T-helper 1 cell treated with Interleukin-12 subunit alpha and Interleukin-12 subunit beta and Interleukin-4 antibody, amounts not matched to agents 30 μg/mL and 1 μg/mL, for 36 hours (primary cell): ENCODE data around the gene VSTM4.

ENCODE experiments used
- H3K27ac Mint-ChIP-seq: one replicate; pipeline ENCODE4 v1.8.0; 2021; ENCODE audit warnings: mild to moderate bottlenecking, mixed read lengths
- H3K27me3 Mint-ChIP-seq: one replicate; pipeline ENCODE4 v1.8.0; 2021; ENCODE audit warnings: low read depth, mixed read lengths
- H3K36me3 Mint-ChIP-seq: one replicate; pipeline ENCODE4 v1.8.0; 2021; ENCODE audit warnings: low read depth, mixed read lengths
- H3K4me1 Mint-ChIP-seq: one replicate; pipeline ENCODE4 v1.8.0; 2021; ENCODE audit warnings: low read depth, mixed read lengths
- H3K4me3 Mint-ChIP-seq: one replicate; pipeline ENCODE4 v1.8.0; 2021; ENCODE audit warnings: mild to moderate bottlenecking, moderate library complexity, mixed read lengths
- H3K9me3 Mint-ChIP-seq: one replicate; pipeline ENCODE4 v1.8.0; 2021; ENCODE audit warnings: mixed read lengths

VSTM4 gene

DNA sequence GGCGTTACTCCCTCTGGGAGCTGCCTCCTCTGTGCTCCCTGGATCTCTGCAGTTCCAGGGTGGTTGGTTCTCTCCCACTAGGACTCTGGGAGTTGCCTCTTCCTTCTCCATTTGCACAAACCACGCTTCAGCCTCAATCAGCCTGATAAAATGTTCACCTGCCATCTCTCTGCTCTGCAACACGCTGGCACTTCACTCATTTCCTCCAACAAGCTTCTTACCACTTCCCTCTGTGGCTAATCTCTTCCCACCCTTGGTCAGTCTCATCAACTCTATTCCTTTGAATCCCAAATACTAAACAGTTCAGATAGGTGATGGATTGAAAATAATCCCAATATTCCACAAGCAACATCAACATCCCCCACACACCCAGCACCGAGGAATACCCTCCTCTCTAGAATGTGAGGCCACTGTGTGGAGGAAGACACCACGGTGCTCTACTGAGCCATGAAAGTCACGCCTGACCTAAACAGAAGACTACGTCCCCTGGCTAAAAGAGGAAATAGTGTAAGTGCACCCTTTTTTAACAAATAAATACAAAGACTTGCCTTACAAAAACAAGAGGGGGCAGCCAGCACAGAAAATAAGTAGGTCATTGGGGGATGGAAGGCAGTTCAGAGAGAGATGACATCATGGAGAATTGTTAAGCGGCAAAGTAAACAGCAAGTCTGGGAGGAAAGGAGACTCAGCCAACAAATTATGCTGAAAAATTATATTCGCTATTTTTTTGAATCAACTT is 20.4 kb upstream of the VSTM4 start:
- H3K27me3 Mint-ChIP-seq = no peaks in the 10 kb centered on the region
- no peak overlapping the region for H3K4me3 Mint-ChIP-seq
- H3K36me3 Mint-ChIP-seq = no peaks in the 10 kb centered on the region
- no peak overlapping the region for H3K27ac Mint-ChIP-seq
- no peaks in the 10 kb centered on the region for H3K9me3 Mint-ChIP-seq
- no peaks in the 10 kb centered on the region for H3K4me1 Mint-ChIP-seq

- no peaks in the 10 kb centered on the region for H3K9me3 Mint-ChIP-seq
- H3K4me1 Mint-ChIP-seq = no peaks in the 10 kb centered on the region
- no peak overlapping the region for H3K4me3 Mint-ChIP-seq
- H3K27ac Mint-ChIP-seq = no peak overlapping the region
- H3K36me3 Mint-ChIP-seq = no peaks in the 10 kb centered on the region
- no peaks in the 10 kb centered on the region for H3K27me3 Mint-ChIP-seq
Observed at GRCh38 chr10:49134327-49134726, 19.0 kb upstream of the VSTM4 start.

GRCh38 chr10:49133706-49134248 is 18.5 kb upstream of the VSTM4 start, which contains the start of gene FAM170B:
FAM170B (minus strand) TSS chr10:49134021; CDS start chr10:49133918, 103 bp downstream.
- H3K9me3 Mint-ChIP-seq = no peaks in the 10 kb centered on the region
- H3K36me3 Mint-ChIP-seq = no peaks in the 10 kb centered on the region
- no peak within 1 kb of the TSS for H3K4me3 Mint-ChIP-seq
- peaks cover under 1% of the 10 kb centered on the region for H3K27me3 Mint-ChIP-seq
- no peak within 1 kb of the TSS for H3K27ac Mint-ChIP-seq
- no peaks in the 10 kb centered on the region for H3K4me1 Mint-ChIP-seq

GRCh38 chr10:49132362-49132737 is 17.0 kb upstream of the VSTM4 start:
- H3K4me3 Mint-ChIP-seq = no peak overlapping the region
- H3K27ac Mint-ChIP-seq = no peak overlapping the region
- H3K27me3 Mint-ChIP-seq = peaks cover 5% of the 10 kb centered on the region
- no peaks in the 10 kb centered on the region for H3K4me1 Mint-ChIP-seq
- no peaks in the 10 kb centered on the region for H3K9me3 Mint-ChIP-seq
- no peaks in the 10 kb centered on the region for H3K36me3 Mint-ChIP-seq

- no peaks in the 10 kb centered on the region for H3K36me3 Mint-ChIP-seq
- H3K4me1 Mint-ChIP-seq = no peaks in the 10 kb centered on the region
- H3K27me3 Mint-ChIP-seq = peaks cover 5% of the 10 kb centered on the region
- H3K9me3 Mint-ChIP-seq = no peaks in the 10 kb centered on the region
- H3K27ac Mint-ChIP-seq = no peak overlapping the region
- H3K4me3 Mint-ChIP-seq = no peak overlapping the region
Observed at GRCh38 chr10:49131507-49132361, 16.4 kb upstream of the VSTM4 start.

GRCh38 chr10:49129376-49129775 is 14.1 kb upstream of the VSTM4 start:
- H3K9me3 Mint-ChIP-seq = no peaks in the 10 kb centered on the region
- H3K36me3 Mint-ChIP-seq = no peaks in the 10 kb centered on the region
- H3K27me3 Mint-ChIP-seq = peaks cover 8% of the 10 kb centered on the region
- H3K4me3 Mint-ChIP-seq = no peak overlapping the region
- no peaks in the 10 kb centered on the region for H3K4me1 Mint-ChIP-seq
- H3K27ac Mint-ChIP-seq = no peak overlapping the region

DNA sequence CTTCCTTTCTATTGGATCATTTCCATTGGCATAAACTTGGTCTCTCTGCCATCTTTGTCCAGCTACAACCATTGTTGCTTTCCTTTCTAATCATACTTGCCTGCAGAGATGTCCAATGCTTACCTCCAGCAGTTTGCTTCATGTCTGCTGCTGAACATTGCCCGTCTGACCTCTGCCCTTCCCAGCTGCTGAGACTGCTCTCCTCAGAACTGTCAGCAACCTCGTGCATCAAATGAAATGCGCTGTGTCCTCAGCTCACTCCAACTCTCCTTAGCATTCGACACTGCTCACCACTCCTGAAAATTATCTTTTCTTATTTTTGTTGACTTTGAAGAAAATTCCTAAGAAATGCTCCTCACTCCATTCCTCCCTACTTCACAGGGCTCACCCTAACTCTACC is 13.5 kb upstream of the VSTM4 start:
- Mint-ChIP-seq H3K4me3 (no peak overlapping the region), H3K27ac (no peak overlapping the region), H3K9me3 (no peaks in the 10 kb centered on the region), H3K36me3 (no peaks in the 10 kb centered on the region), H3K4me1 (no peaks in the 10 kb centered on the region), H3K27me3 (peaks cover 14% of the 10 kb centered on the region)

GRCh38 chr10:49123981-49124950 is 8.9 kb upstream of the VSTM4 start:
- no peaks in the 10 kb centered on the region for H3K9me3 Mint-ChIP-seq

DNA sequence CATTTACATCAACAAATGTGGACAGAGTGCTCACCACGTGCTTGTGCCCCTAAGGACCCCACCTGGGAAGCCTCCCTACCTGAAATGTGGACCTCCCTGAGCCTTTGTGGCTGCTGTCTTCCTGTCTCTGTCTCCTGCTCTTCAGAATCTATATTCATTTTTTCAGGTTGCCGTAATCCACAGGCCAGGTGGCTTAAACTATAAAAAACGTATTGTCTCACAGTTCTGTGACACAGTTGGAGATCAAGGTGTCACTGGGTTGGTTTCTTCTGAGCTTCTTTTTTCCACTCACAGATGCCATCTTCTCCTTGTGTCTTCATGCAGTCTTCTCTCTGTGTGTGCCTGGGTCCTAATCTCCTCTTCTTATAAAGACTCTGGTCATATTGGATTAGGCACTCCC is 5.6 kb upstream of the VSTM4 start:
- H3K4me3 Mint-ChIP-seq = no peak overlapping the region
- peaks cover 4% of the 10 kb centered on the region for H3K4me1 Mint-ChIP-seq
- peaks cover 51% of the 10 kb centered on the region for H3K27me3 Mint-ChIP-seq
- no peaks in the 10 kb centered on the region for H3K9me3 Mint-ChIP-seq
- no peaks in the 10 kb centered on the region for H3K36me3 Mint-ChIP-seq
- no peak overlapping the region for H3K27ac Mint-ChIP-seq

More at GRCh38 chr10:49123981-49124950, 8.9 kb upstream of the VSTM4 start:
- peaks cover 30% of the 10 kb centered on the region for H3K27me3 Mint-ChIP-seq
- H3K36me3 Mint-ChIP-seq = no peaks in the 10 kb centered on the region
- H3K4me1 Mint-ChIP-seq = no peaks in the 10 kb centered on the region
- no peak overlapping the region for H3K4me3 Mint-ChIP-seq
- H3K27ac Mint-ChIP-seq = no peak overlapping the region

DNA sequence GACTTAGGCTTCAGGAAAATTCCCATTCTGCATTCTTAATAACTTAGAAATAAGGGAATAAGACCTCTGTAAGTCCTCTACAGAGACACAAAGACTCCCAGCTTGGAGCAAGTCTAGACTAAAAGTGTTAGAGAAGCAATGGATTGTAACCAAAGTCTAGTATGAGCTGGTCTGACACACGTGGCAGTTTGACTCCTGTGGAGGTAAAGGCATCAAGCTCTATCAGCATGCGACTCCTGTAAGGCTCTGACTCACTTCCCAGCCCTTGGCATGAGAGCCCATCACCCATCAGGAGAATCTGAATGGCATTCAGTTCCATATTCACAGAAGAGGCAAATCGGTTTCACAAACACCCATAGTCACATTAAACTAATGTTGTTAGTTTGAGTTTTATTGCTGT is 4.4 kb upstream of the VSTM4 start:
- no peak overlapping the region for H3K27ac Mint-ChIP-seq
- no peaks in the 10 kb centered on the region for H3K9me3 Mint-ChIP-seq
- H3K4me3 Mint-ChIP-seq = no peak overlapping the region

GRCh38 chr10:49118430-49119074 is 3.2 kb upstream of the VSTM4 start:
- H3K4me3 Mint-ChIP-seq = no peak overlapping the region
- H3K36me3 Mint-ChIP-seq = no peaks in the 10 kb centered on the region
- peaks cover 57% of the 10 kb centered on the region for H3K27me3 Mint-ChIP-seq

More for the DNA sequence above, 4.4 kb upstream of the VSTM4 start:
- Mint-ChIP-seq H3K4me1 (peaks cover 4% of the 10 kb centered on the region), H3K27me3 (peaks cover 55% of the 10 kb centered on the region), H3K36me3 (no peaks in the 10 kb centered on the region)

DNA sequence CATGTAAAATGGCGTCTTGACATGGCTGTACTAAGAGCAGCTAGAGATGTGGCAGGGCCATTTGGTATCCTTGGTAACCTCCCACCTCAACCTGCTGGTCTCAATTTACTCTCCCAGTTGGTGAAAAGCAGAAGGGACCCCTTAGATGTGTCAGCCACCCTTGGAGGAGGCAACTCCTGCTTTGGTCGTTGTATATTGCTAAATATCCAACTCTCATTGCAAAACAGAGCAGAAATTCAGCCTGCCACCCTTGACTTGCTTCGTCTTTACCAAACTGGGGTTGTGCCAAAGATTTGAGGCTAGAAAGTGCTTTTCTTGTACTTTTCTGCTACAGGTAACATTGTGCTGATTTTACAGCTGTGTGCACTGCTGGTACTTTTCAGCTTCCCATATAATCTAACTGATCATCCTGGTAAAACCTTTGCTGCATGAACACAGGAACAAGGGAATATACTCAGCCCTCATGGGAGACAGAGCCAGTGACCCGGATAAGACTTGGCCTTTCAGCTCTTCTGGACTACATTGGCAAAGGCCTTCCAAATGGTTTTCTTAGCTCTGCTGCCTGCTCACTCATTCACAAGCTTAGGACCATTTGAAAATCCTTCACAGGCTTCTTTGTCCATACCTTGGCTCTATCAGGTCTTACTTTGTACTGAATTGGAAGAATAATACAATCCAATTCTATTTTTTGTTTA is 2.2 kb upstream of the VSTM4 start:
- Mint-ChIP-seq H3K36me3 (no peaks in the 10 kb centered on the region), H3K4me3 (no peak overlapping the region), H3K4me1 (peaks cover 4% of the 10 kb centered on the region), H3K27me3 (peaks cover 61% of the 10 kb centered on the region), H3K27ac (no peak overlapping the region), H3K9me3 (no peaks in the 10 kb centered on the region)

More at GRCh38 chr10:49118430-49119074, 3.2 kb upstream of the VSTM4 start:
- Mint-ChIP-seq H3K4me1 (peaks cover 4% of the 10 kb centered on the region), H3K27ac (no peak overlapping the region), H3K9me3 (no peaks in the 10 kb centered on the region)
